ENCODE results near the gene GDPD2. TPM values are rescaled to one million over a fixed set of nuclear protein-coding genes. Genes with fewer than 3 reads are reported as not detected.

The GDPD2 gene
- total and polyA plus RNA-seq, 2 donors from 2014 or later: 2.5 to 7.0 TPM

- H3K27me3 ChIP-seq (ENCODE audit: control insufficient read depth, insufficient read depth, low read length): peaks cover 2% of the 10 kb centered on the region
- TF ChIP-seq, protein P1, sequence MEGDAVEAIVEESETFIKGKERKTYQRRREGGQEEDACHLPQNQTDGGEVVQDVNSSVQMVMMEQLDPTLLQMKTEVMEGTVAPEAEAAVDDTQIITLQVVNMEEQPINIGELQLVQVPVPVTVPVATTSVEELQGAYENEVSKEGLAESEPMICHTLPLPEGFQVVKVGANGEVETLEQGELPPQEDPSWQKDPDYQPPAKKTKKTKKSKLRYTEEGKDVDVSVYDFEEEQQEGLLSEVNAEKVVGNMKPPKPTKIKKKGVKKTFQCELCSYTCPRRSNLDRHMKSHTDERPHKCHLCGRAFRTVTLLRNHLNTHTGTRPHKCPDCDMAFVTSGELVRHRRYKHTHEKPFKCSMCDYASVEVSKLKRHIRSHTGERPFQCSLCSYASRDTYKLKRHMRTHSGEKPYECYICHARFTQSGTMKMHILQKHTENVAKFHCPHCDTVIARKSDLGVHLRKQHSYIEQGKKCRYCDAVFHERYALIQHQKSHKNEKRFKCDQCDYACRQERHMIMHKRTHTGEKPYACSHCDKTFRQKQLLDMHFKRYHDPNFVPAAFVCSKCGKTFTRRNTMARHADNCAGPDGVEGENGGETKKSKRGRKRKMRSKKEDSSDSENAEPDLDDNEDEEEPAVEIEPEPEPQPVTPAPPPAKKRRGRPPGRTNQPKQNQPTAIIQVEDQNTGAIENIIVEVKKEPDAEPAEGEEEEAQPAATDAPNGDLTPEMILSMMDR (IDR thresholded peaks at IDR 0.05; ENCODE audit: borderline replicate concordance, extremely low read depth, insufficient read depth): no peak
- intact Hi-C loops (cut with DNase I): no loop called here
- H3K9ac ChIP-seq (ENCODE audit: low read length in 3 of 3): no peak overlapping the region
- H3K36me3 ChIP-seq (ENCODE audit: control insufficient read depth in 2 of 3, insufficient read depth in 3 of 3, low read length in 3 of 3): no peaks in the 10 kb centered on the region
- no peak overlapping the region for H3K27ac ChIP-seq (ENCODE audit: low read depth in 2 of 2, low read length in 2 of 2)
- no peaks in the 10 kb centered on the region for H3K4me1 ChIP-seq (ENCODE audit: control insufficient read depth in 2 of 3, insufficient read depth in 2 of 3, low read depth in 1 of 3, low read length in 3 of 3)
- no peak for FAIRE-seq
- no peak for DNase-seq
- H3K9me3 ChIP-seq (ENCODE audit: control insufficient read depth in 2 of 3, insufficient read depth in 1 of 3, low read length in 3 of 3): no peaks in the 10 kb centered on the region
- no peak overlapping the region for H3K4me3 ChIP-seq (ENCODE audit: low read length in 3 of 3)
Measured at GRCh38 chrX:70421618-70422017, 1.5 kb upstream of the GDPD2 start.

DNA sequence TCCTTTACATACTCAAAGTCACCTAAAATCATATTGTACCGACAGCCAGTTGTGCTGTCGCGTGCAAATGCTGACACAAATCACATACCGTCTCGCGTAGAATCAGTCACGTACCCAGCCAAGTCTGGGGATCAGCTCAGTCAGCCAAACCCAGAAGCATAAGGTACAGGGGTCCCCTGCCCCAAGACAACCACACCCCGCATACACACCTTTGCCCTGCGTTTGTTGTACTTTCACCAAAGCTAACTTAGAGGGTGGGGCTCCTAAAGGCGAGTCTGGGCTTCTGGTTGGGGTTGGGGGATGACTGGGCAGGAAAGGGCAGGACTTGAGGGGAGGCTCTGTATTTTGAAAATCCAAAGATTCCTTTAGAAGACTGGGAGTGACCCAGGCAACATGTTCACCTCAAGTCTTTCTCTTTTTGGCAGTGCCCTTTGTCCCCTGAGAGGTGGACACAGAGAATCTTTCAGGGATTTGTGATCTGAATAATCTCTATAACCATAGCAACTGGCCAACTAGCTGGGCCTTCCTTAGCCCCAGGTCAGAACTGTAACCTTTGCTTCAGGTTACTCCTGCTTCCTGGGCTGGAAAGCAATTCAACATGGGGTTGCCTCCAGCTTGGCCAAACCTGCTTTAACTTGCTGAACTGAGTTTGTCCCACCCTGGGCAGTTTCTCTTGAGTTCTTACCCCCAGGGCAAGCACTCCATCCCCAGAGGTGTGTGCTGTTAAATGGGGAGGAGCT, 992 bp downstream of the GDPD2 start:
- H3K27ac ChIP-seq (ENCODE audit: low read depth in 2 of 2, low read length in 2 of 2): no peak overlapping the region
- no peak overlapping the region for H3K9ac ChIP-seq (ENCODE audit: low read length in 3 of 3)
- no peak overlapping the region for H3K4me3 ChIP-seq (ENCODE audit: low read length in 3 of 3)
- intact Hi-C loops (cut with DNase I): no loop called here
- no peaks in the 10 kb centered on the region for H3K9me3 ChIP-seq (ENCODE audit: control insufficient read depth in 2 of 3, insufficient read depth in 1 of 3, low read length in 3 of 3)
- H3K27me3 ChIP-seq (ENCODE audit: control insufficient read depth, insufficient read depth, low read length): peaks cover 2% of the 10 kb centered on the region
- H3K36me3 ChIP-seq (ENCODE audit: control insufficient read depth in 2 of 3, insufficient read depth in 3 of 3, low read length in 3 of 3): no peaks in the 10 kb centered on the region
- no peak for DNase-seq
- no peaks in the 10 kb centered on the region for H3K4me1 ChIP-seq (ENCODE audit: control insufficient read depth in 2 of 3, insufficient read depth in 2 of 3, low read depth in 1 of 3, low read length in 3 of 3)
- TF ChIP-seq, protein P1 (IDR thresholded peaks at IDR 0.05; ENCODE audit: borderline replicate concordance, extremely low read depth, insufficient read depth): no peak
- FAIRE-seq: no peak

DNA sequence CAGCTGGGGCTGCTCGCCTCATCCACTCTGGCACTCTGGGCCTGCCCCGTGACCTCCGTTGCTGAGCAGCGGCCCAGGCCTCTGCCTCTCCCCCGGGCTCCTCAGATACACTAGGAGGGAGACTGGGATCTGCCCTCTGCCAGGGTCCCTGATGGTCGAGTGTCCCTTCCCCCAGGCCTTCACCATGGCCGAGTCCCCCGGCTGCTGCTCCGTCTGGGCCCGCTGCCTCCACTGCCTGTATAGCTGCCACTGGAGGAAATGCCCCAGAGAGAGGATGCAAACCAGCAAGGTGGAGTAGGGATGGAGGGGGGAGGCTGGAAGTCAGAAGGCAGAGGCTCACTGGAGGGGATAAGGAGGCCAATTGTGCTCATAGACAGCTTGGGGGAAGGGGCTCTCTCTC, 1.7 kb downstream of the GDPD2 start:
- Histone ChIP-seq H3K4me1 (ENCODE audit: control insufficient read depth in 2 of 3, insufficient read depth in 2 of 3, low read depth in 1 of 3, low read length in 3 of 3) (no peaks in the 10 kb centered on the region), H3K27ac (ENCODE audit: low read depth in 2 of 2, low read length in 2 of 2) (no peak overlapping the region), H3K27me3 (ENCODE audit: control insufficient read depth, insufficient read depth, low read length) (peaks cover 2% of the 10 kb centered on the region), H3K36me3 (ENCODE audit: control insufficient read depth in 2 of 3, insufficient read depth in 3 of 3, low read length in 3 of 3) (no peaks in the 10 kb centered on the region), H3K4me3 (ENCODE audit: low read length in 3 of 3) (no peak overlapping the region), H3K9ac (ENCODE audit: low read length in 3 of 3) (no peak overlapping the region), H3K9me3 (ENCODE audit: control insufficient read depth in 2 of 3, insufficient read depth in 1 of 3, low read length in 3 of 3) (no peaks in the 10 kb centered on the region)
- DNase-seq: no peak
- no peak for FAIRE-seq
- TF ChIP-seq, protein P1 (IDR thresholded peaks at IDR 0.05; ENCODE audit: borderline replicate concordance, extremely low read depth, insufficient read depth): no peak
- intact Hi-C loops (cut with DNase I): no loop called here

Measured in kidney (tissue), 14 donors.